Caki2 (cell line): ENCODE results near the gene ZDHHC9. TPM values are rescaled to one million over a fixed set of nuclear protein-coding genes. Genes with fewer than 3 reads are reported as not detected.

Experiments
- DNase-seq: peaks from one replicate; pipeline ENCODE4 v3.0.0-alpha.2; 2015; ENCODE audit warnings: low read depth
- in situ Hi-C: cut with HindIII; loops from 2 replicates; pipeline ENCODE4 v1.10.0; 2016; ENCODE audit warnings: low sequenced_read_pairs, low pct_unique_long_range_greater_than_20kb, mixed read lengths
- total RNA-seq: library from RNA; depleted of rRNA; stranded (reverse); fragments of >200 nt; shearing (Covaris generic); gene quantifications from 2 replicates; pipeline ENCODE4 v1.2.3, GENCODE V29; 2014; ENCODE audit warnings: low replicate concordance

ZDHHC9 gene
- total RNA-seq, 1 experiment from 2014 or later, result 13.1 TPM

GRCh38 chrX:129825746-129826505, 17.8 kb downstream of the ZDHHC9 start:
- no peak for DNase-seq
- in situ Hi-C loops, result no loop called here

GRCh38 chrX:129824620-129825019, 19.1 kb downstream of the ZDHHC9 start:
- in situ Hi-C loops, result no loop called here

DNA sequence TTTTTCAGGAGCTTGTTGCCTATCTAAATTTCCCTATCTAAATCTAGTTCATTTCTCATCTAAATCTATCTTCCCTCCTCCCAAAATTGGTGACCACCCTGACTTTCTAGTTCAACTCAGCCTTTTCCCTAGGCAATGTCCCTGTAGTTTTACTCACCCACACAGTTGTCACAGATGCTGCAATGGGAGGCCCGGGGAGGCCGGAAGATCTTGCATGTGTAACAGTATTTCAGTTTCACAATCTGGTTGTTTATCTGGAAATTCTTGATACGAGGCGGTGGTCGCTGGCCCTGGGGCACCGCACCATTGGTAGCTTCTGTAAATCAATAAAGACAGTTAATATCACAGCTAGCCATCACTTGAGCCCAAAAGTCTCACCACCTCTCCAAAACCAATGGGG, 20.2 kb downstream of the ZDHHC9 start:
- in situ Hi-C loops, result no loop called here
- no peak for DNase-seq

More at GRCh38 chrX:129824620-129825019, 19.1 kb downstream of the ZDHHC9 start:
- no peak for DNase-seq

DNA sequence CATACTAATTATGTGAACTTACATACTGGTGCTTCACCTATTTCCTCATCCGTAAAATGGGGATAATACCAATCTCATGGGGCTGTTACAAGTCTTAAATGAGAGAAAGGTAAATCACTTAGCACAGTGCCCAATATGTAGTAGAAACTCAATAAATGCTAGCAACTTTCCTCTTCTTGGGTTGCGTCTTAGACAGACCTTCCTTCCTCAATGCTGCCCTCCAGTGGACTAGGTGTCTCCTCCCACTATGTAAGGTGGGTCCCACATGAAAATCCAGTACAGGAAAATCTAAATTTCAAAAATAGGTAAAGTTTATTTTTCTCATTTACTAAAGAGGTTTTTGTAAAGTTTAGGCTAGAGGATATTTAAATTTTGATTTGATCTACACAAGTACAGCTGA, 20.6 kb downstream of the ZDHHC9 start:
- no peak for DNase-seq
- in situ Hi-C loops, result no loop called here

DNA sequence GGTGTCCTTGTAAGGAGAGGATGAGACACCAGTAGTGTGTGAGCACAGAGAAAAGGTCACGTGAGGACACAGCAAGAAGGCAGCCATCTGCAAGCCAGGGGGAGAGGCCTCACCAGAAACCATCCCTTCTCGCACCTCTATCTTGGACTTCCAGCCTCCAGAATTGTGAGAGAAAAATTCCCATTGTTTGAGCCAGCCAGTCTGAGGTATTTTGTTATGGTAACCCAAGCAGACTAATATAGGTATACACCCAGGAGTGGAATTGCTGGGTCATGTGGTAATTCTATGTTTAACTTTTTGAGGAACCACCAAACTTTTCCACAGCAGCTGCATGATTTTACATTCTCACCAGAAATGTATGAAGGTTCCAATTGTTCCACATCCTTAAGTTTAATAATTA, 25.6 kb downstream of the ZDHHC9 start:
- no peak for DNase-seq
- in situ Hi-C loops, result no loop called here

GRCh38 chrX:129813662-129814368, 29.9 kb downstream of the ZDHHC9 start:
- in situ Hi-C loops, result no loop called here
- no peak for DNase-seq

GRCh38 chrX:129808829-129809796, 34.6 kb downstream of the ZDHHC9 start:
- in situ Hi-C loops, result no loop called here
- DNase-seq, result no peak

- DNase-seq, result no peak
- in situ Hi-C loops, result no loop called here
Observed at GRCh38 chrX:129808158-129808828, 35.4 kb downstream of the ZDHHC9 start.

GRCh38 chrX:129804806-129805205, 38.9 kb downstream of the ZDHHC9 start:
- in situ Hi-C loops, result no loop called here
- DNase-seq, result no peak

DNA sequence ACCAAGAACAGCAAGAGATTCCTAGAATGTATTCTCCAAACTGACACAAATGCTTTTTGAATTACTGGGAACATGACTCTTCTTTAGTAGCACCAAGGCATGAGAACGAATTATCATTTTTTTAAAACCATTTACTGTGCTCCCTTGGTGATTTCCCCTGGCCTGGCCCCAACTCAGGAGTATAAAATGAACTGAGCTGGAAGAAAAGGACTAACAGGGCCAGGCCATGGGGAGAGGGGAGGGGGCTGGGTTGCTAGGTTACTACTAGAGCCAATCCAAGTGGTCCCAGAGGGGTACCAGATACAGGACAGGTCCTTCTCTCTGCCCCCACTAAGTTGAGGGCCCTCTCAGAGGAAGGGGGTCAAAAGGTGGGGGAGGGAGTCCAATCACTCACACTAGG, 40.8 kb downstream of the ZDHHC9 start:
- no peak for DNase-seq
- in situ Hi-C loops, result no loop called here

DNA sequence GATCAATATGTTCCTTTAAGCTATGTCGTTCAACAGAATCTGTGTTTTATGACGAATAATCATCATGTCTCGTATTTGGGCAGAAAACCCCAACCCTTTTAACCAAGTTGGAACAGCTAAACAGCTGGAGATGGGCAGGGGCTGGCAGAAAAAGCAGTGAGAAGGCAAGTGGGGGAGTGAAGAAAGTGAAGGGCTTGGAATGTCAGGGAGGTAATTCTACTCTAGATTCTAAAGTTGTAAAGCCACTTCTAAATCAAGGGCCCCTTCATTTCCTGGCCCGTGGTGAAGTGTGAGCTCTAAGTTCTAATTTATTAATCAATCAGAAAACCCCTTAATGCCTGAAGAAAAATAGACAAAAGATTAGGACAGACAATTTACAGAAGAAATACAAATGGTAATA, 43.5 kb downstream of the ZDHHC9 start:
- in situ Hi-C loops, result no loop called here
- DNase-seq, result no peak

DNA sequence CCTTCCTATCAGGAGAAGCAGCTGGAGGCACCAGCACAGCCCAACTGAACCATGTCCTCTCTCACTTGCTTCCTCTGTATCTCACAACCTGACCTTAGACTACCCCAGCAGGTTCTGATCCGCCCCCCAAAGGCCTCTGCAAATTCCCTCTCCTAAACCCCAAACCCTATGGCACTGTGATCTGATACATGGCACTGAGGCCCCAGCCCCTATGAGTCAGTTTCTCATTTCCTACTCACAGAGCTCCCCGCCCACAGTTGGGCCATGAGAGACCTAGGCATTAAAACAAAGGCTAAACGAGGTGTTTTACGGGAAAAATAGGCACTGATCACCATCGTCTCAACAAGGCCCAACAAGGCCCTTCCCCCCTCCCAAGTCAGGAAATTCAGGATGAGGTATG, 44.8 kb downstream of the ZDHHC9 start:
- in situ Hi-C loops, result no loop called here
- DNase-seq, result no peak

DNA sequence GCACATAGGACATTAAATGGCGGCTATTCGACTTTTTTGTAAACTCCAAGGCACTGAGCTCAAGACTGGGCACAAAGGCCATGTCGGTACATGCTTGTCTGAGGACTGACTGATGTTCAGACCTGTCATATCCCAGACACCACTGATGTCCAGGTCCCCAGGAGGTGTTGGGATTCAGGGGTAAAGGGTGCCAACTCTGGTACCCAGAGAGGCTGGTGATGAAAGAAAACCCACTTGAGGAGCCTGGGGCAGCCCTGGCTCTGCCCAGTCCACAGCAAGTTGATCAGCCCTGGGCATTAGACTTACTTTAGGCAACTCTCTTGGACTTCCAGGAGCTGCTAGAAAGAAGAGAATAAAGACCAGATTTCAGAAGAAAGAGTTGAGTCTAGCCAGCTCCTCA, 45.2 kb downstream of the ZDHHC9 start:
- DNase-seq, result no peak
- in situ Hi-C loops, result no loop called here

- DNase-seq, result no peak
- in situ Hi-C loops, result no loop called here
Observed at GRCh38 chrX:129797251-129797906, 46.3 kb downstream of the ZDHHC9 start.

- in situ Hi-C loops, result no loop called here
- no peak for DNase-seq
Observed at GRCh38 chrX:129795584-129795983, 48.1 kb downstream of the ZDHHC9 start.

GRCh38 chrX:129793604-129794191, 50.0 kb downstream of the ZDHHC9 start:
- DNase-seq, result no peak
- in situ Hi-C loops, result no loop called here

- DNase-seq, result no peak
- in situ Hi-C loops, result no loop called here
Observed at GRCh38 chrX:129792586-129793291, 50.9 kb downstream of the ZDHHC9 start.
